Rectal smooth muscle tissue (tissue), 1 donor: ENCODE measurements around the gene ARHGEF18.
A peak's percentile ranks its signal among the peaks of the same experiment; 100 is the strongest.
"Not testable (repeated sequence)": the region's sequence is repeated elsewhere in the genome, so short reads cannot be mapped to it uniquely, and the experiment has no call there.

Experiments
- H3K27ac ChIP-seq: one replicate; pipeline ENCODE4 v1.7.0; 2013; ENCODE audit warnings: low read depth, low read length, inconsistent platforms
- H3K27me3 ChIP-seq: one replicate; pipeline ENCODE4 v1.7.0; 2013; ENCODE audit warnings: low read length; ENCODE audit not compliant: control insufficient read depth, insufficient read depth
- H3K36me3 ChIP-seq: one replicate; pipeline ENCODE4 v1.7.0; 2013; ENCODE audit warnings: low read length; ENCODE audit not compliant: control insufficient read depth, insufficient read depth
- H3K4me1 ChIP-seq: one replicate; pipeline ENCODE4 v1.7.0; 2013; ENCODE audit warnings: low read length; ENCODE audit not compliant: control insufficient read depth, insufficient read depth
- H3K4me3 ChIP-seq: one replicate; pipeline ENCODE4 v1.7.0; 2013; ENCODE audit warnings: low read length
- H3K9ac ChIP-seq: one replicate; pipeline ENCODE4 v1.7.0; 2013; ENCODE audit warnings: low read length

Gene ARHGEF18

DNA sequence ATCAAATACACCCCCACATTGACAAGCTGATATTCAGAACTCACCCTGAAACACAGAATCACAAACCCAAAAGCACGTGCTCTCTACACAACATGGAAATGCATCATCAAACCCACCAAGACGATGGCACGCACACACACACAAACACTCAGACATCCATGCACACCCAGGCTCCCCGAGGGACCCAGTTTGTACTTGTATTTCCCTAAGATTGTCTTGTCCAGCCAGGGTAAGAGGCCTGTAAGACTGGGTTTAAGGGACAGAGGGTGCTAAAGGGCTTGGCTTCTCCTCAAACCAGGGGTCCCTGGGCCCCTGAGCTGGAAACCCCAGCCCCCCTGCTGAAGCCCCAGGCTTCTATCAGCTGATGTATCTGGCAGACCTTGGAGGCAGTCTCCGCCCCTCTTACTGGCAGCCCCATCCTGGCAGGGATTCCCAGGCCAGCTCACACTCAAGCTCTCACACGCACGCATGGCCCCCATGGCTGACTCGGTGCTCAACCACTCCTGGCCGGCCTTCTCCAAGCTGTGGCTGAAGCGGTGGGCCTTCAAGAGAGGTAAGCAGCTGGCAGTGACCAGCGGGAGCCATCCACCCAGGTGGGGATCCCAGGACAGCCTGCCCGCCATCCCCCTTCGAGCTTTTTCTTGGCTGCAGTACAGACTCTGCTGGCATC lies 6.5 kb downstream of the ARHGEF18 start:
- H3K27me3 ChIP-seq = no peaks in the 10 kb centered on the region
- peaks cover 8% of the 10 kb centered on the region for H3K4me1 ChIP-seq
- peak overlapping the region; percentile 79 for H3K27ac ChIP-seq
- H3K4me3 ChIP-seq = peak overlapping the region; percentile 38
- no peaks in the 10 kb centered on the region for H3K36me3 ChIP-seq
- peak overlapping the region; percentile 42 for H3K9ac ChIP-seq

DNA sequence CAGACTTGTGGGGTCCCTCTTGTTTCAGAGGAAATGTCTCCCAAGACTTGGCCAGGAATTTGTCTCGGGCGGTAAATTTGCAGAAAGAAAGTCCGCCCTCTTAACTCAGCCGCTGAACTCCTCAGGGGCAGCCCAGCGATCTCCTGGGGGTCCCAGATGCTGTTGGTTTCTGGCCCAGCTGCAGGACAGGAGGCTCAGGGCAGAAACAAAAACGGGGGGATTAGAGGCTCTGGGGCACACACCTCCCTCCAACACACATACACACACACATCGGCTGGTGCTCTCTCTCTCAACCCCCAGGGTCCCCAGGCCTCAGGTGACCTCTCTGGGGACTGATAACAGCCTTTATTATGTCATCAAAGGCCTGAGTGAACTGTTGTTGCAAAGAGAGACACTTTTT lies 7.1 kb downstream of the ARHGEF18 start:
- Histone ChIP-seq H3K4me3 (peak overlapping the region; percentile 38), H3K27ac (peak overlapping the region; percentile 79), H3K27me3 (no peaks in the 10 kb centered on the region), H3K36me3 (no peaks in the 10 kb centered on the region), H3K4me1 (peaks cover 13% of the 10 kb centered on the region), H3K9ac (peak overlapping the region; percentile 42)

DNA sequence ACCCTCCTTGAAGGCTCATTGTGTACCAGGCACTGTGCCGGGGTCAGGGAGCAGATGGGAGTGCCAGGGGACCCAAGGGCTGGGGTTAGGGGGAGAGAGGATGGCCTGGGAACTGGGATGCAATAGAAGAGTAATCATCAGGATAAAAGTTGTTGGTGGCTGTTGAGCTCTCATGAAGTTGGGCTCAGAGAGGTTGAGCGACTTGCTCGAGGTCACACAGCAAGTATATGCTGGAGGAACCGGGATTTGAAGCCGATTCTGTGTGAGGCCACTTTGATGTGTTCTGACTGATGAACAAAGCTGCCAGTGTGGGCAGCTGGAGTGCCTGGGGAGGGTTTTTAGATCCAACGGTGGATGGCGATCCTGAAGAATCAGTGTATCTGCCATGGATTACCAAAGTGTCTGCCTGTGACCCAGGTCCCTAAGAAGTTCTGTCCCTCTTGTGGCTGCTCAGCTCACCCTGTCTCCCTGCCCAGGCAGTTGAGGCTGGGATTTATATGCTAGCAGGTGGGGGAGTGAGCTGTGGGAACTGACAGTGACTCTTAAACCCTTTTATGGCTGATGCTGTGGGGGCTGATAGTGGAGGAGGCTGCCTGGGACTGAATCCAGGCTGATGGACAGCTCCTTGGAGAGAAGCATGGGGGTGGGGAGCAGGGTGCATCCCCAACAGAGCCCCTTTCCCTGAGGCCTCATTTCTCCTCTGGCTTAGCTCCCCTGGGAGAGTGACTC lies 8.3 kb downstream of the ARHGEF18 start:
- peaks cover 13% of the 10 kb centered on the region for H3K4me1 ChIP-seq
- H3K27me3 ChIP-seq = no peaks in the 10 kb centered on the region
- H3K4me3 ChIP-seq = peak overlapping the region; percentile 38
- H3K27ac ChIP-seq = peak overlapping the region; percentile 79
- H3K9ac ChIP-seq = no peak overlapping the region
- H3K36me3 ChIP-seq = no peaks in the 10 kb centered on the region

DNA sequence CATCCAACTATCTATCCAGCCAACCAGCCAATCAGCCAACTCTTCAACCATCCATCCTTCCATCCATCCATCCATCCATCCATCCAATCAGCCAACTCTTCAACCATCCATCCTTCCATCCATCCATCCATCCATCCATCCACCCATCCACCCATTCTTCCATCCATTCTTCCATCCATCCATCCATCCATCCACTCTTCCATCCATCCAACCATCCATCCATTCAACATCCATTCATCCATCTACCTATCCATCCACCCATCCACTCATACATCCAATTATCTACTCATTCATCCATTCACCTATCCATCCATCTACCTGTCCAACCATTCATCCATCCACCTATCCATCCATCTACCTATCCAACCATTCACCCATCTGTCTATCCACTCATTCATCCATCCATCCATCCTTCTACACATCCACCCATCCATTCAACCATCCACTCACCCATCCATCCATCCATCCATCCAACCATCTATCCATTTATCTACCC lies 9.4 kb downstream of the ARHGEF18 start:
- Histone ChIP-seq H3K4me1 (peaks cover 13% of the 10 kb centered on the region), H3K4me3 (no peak overlapping the region), H3K36me3 (no peaks in the 10 kb centered on the region), H3K27ac (no peak overlapping the region), H3K27me3 (no peaks in the 10 kb centered on the region), H3K9ac (no peak overlapping the region)

DNA sequence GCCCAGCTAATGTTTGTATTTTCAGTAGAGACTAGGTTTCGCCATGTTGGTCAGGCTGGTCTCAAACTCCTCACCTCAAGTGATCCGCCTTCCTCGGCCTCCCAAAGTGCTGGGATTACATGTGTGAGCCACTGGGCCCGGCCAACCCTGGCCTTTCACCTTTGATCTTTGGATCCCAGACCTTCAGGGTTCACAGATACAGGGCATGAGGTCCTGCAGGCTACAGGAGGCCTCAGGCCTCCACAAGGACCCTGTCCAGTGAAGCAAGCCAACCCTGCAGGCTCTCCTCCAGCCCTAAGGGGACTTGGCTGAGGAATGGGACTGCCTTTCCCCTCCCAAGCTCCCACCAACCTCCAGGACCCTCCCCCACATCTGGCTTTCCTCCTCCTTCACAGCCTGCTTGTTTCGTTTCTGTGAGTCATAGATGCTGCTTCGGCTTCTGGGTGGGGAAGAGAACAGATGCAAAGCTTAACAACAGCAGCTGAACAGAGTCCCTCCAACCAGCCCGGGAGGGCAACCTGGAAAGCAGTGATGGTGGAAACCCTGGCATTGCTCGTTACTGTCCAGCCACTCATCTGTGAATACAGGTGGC lies 11.8 kb downstream of the ARHGEF18 start:
- no peaks in the 10 kb centered on the region for H3K36me3 ChIP-seq
- peak overlapping the region; percentile 30 for H3K27ac ChIP-seq
- H3K9ac ChIP-seq = no peak overlapping the region
- H3K27me3 ChIP-seq = no peaks in the 10 kb centered on the region
- H3K4me1 ChIP-seq = peaks cover 5% of the 10 kb centered on the region
- no peak overlapping the region for H3K4me3 ChIP-seq

DNA sequence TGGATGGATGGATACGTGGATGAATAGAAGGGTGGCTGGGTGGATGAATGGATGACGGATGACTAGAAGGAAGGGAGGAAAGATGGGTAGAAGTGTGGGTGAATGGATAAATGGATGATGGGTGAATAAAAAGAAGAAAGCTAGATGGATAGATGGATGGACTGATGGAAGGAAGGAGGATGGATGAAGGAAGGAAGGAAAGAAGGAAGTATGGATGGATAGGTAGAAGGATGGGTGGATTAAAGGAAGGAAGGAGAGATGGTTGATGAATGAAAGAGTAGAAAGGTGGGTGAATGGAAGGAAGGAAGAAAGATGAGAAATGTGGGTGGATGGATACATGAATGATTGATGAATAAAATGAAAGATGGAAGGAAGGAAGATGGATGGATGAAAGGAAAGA lies 14.5 kb downstream of the ARHGEF18 start:
- no peak overlapping the region for H3K9ac ChIP-seq
- H3K27ac ChIP-seq = no peak overlapping the region
- H3K4me3 ChIP-seq = no peak overlapping the region
- peaks cover 5% of the 10 kb centered on the region for H3K4me1 ChIP-seq
- no peaks in the 10 kb centered on the region for H3K36me3 ChIP-seq
- H3K27me3 ChIP-seq = no peaks in the 10 kb centered on the region

DNA sequence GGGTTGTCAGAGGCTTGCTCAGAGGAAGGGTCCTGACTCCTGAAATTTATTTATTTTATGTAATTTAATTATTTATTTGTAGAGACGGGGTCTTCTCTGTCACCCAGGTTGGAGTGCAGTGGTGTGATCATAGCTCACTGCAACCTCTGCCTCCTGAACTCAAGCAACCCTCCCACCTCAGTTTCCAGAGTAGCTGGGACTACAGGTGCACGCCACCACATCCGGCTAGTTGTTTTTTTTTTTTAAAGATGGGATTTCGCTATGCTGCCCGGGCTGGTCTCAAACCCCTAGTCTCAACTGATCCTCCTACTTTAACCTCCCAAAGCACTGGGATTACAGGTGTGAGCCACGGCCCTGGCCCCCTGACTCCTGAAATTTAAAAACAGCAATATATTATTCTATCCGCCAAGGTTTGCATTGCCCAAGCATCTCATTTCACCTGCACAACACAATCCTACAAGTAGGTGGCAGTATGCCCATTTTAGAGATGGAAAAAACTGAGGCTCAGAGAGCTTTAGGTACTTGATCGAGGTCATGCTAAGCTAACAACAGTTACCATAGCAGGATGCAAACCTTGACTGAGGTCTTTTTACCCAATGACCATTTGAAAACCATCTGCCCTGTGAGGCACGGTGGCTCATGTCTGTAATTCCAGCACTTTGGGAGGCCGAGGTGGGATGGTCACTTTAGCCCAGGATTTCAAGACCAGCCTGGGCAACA lies 18.1 kb downstream of the ARHGEF18 start:
- no peak overlapping the region for H3K9ac ChIP-seq
- peak overlapping the region; percentile 38 for H3K27ac ChIP-seq
- peaks cover 13% of the 10 kb centered on the region for H3K4me1 ChIP-seq
- no peaks in the 10 kb centered on the region for H3K36me3 ChIP-seq
- H3K27me3 ChIP-seq = no peaks in the 10 kb centered on the region
- H3K4me3 ChIP-seq = no peak overlapping the region

DNA sequence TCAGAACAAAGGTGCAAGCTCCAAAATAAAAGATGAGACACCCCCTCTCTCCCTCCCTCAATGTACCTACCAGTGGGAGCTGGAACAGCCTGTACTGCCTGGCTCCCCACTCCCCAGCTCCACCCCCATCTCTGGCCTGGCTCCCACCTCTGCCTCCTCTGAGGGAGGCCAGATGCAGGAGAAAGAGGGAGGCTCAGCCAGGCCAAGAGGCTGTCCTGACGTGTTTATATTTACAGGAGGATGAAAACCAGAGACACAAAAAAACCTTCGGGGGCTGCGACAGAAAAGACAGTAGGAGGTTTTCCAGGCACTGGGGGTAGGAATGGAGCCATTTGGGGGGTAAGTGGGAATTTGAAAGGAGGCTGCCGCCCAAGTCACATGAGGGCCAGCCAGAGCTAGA lies 19.7 kb downstream of the ARHGEF18 start:
- Histone ChIP-seq H3K4me3 (no peak overlapping the region), H3K9ac (no peak overlapping the region)

DNA sequence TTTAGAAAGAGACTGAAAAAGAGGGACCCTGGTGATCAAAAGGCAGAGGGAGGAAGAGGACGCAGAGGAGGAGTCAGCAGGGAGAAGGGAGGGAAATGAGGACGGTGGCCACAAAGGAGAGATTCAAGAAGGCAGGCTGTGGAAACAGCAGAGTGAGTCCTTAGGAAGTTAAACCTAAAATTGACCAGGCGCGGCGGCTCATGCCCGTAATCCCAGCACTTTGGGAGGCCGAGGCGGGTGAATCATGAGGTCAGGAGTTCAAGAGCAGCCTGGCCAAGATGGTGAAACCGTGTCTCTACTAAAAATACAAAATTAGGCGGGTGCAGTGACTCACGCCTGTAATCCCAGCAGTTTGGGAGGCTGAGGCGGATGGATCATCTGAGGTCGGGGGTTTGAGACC lies 20.1 kb downstream of the ARHGEF18 start:
- not testable (repeated sequence) for H3K4me3 ChIP-seq, H3K36me3 ChIP-seq, H3K9ac ChIP-seq, H3K27me3 ChIP-seq
- Histone ChIP-seq H3K4me1 (peaks cover 25% of the 10 kb centered on the region), H3K27ac (peak overlapping the region; percentile 95)

More for the DNA sequence above, 19.7 kb downstream of the ARHGEF18 start:
- Histone ChIP-seq H3K27me3 (no peaks in the 10 kb centered on the region), H3K27ac (peak overlapping the region; percentile 95), H3K36me3 (no peaks in the 10 kb centered on the region), H3K4me1 (peaks cover 25% of the 10 kb centered on the region)

DNA sequence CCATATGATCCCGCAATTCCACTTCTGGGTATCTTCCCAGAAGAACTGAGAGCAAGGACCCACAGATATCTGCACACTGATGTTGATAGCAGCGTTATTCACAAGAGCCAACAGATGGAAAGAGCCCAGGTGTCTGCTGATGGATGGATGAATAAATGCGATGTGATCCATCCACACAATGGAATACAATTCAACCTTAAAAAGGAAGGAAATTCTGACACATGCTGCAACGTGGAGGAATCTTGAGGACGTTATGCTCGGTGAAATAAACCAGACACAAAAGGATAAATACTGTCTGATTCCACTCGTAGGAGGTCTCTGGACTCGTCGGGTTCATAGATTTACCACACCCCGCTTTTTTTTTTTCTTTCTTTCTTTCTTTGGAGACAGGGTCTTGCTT lies 21.8 kb downstream of the ARHGEF18 start:
- H3K27me3 ChIP-seq = no peaks in the 10 kb centered on the region
- H3K36me3 ChIP-seq = no peaks in the 10 kb centered on the region
- H3K9ac ChIP-seq = no peak overlapping the region
- peaks cover 25% of the 10 kb centered on the region for H3K4me1 ChIP-seq
- peak overlapping the region; percentile 91 for H3K27ac ChIP-seq
- H3K4me3 ChIP-seq = no peak overlapping the region

DNA sequence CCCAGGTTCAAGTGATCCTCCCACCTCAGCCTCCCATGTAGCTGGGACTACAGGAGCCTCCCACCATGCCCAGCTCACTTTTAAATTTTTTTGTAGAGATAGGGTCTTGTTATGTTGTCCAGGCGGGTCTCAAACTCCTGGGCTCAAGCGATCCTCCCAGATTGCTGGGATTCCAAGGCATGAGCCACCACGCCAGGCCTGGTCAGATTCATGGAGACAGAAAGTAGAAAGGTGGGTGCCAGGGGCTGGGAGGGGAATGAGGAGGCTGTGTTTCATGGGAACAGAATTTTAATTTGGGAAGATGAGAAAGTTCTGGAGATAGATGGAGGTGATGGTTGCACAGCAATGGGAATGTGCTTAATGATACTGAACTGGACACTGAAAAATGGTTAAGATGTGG lies 22.3 kb downstream of the ARHGEF18 start:
- no peak overlapping the region for H3K9ac ChIP-seq
- no peaks in the 10 kb centered on the region for H3K27me3 ChIP-seq
- H3K27ac ChIP-seq = peak overlapping the region; percentile 91
- H3K36me3 ChIP-seq = no peaks in the 10 kb centered on the region
- peaks cover 25% of the 10 kb centered on the region for H3K4me1 ChIP-seq
- no peak overlapping the region for H3K4me3 ChIP-seq

DNA sequence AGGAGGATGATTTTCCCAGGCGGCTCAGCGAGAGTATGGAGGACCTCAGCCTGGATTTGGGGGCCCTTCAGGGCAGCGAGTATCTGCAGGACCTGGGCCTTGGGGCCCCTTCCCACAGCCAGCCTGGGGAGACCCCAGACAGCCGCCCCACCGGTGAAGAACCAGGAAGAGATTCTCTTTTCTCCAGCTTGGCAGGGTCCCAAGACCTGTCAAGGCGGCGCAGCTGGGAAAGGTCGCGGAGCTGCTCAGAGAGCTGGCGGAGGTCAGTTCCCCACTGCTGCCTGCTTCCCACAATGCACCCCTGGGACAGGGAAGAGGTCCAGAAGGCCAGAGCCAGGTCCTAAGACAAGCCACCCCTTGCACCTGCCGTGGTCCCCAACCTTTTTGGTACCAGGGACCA lies 24.1 kb downstream of the ARHGEF18 start:
- no peak overlapping the region for H3K4me3 ChIP-seq
- peaks cover 25% of the 10 kb centered on the region for H3K4me1 ChIP-seq
- H3K27ac ChIP-seq = peak overlapping the region; percentile 91
- no peak overlapping the region for H3K9ac ChIP-seq
- no peaks in the 10 kb centered on the region for H3K27me3 ChIP-seq
- H3K36me3 ChIP-seq = no peaks in the 10 kb centered on the region
